HG03097 (cell line): ENCODE data around the gene TEKT3.

Experiments
- ATAC-seq: cut with Tn5 transposase; IDR thresholded peaks from one replicate; pipeline ENCODE4 v1.9.1; 2021; ENCODE audit not compliant: unreplicated experiment, low FRiP score

The TEKT3 gene

GRCh38 chr17:15341385-15341849, at the start of gene TEKT3:
TEKT3 (minus strand) TSS chr17:15341597; CDS start chr17:15331585, 10,012 bp downstream.
- no peak for ATAC-seq

- ATAC-seq, result no peak
Observed at GRCh38 chr17:15388356-15389041, 47.1 kb upstream of the TEKT3 start.

- ATAC-seq, result no peak
Observed at GRCh38 chr17:15386083-15386482, 44.7 kb upstream of the TEKT3 start.

- no peak for ATAC-seq
Observed at GRCh38 chr17:15385305-15385704, 43.9 kb upstream of the TEKT3 start.

DNA sequence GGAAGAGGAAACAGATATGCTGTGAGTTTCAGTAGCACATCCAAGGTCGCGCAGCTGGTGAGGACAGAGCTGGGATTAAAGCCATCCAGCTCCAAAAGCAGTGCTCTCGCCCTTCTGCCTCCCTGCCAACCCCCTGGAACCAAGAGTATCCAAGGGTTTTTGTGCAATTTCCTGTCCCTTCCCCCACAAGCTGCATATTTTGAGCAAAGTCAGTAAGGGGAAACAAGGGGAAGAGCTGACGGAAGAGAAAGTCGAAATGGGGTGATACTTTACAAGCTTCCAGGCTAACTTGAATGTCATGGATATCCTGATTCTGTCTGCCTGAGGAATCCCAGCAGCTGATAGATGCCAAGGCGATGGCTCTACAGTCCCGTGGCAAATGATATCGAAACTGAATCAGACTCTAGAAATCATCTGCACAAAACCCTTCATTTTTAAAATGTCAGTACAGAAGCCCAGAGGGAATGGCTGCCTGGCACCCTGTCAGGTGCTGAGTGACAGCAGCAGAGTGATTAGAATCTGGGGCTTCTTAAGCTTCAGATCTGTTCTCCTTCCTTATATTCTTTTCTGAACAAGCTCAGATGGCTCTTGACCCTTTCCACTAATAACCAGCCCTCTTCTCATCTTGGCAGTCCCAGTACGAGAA, 42.9 kb upstream of the TEKT3 start:
- ATAC-seq, result no peak

DNA sequence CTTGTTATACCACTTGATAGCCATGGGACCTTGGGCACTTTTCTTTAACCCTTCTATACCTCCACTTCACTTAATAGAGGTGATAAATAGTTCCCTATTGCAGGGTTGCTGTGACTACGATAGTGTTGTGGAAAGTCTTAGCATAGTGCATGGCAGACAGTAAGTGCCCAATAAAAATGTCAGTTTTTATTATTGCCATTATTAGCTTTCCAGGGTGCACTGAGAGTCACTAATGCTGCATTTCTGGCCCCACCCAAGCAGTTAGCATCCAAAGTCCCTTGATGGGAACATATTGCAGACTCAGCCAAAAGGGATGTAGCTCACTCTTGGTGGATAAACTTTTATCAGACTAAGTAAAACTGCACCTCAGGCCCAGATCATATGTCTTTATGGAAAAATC, 41.5 kb upstream of the TEKT3 start:
- no peak for ATAC-seq

DNA sequence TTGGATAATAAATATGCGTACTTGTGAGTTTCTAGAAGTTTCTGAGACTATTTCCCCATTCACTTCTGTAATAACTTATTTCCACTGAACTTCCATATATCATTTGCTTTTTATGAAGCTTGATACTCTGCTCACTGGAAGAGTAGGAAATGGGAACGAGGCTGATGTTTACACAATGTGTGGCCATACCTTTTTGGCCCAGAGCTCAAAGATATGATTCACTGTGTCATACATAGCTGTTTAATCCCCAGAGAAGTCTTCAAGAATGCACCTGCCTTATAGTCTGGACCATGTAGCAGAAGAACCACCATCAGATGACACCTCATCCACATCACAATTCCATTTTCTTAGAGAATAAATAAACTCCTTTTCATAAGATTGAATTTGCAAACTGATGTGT, 40.3 kb upstream of the TEKT3 start:
- no peak for ATAC-seq

DNA sequence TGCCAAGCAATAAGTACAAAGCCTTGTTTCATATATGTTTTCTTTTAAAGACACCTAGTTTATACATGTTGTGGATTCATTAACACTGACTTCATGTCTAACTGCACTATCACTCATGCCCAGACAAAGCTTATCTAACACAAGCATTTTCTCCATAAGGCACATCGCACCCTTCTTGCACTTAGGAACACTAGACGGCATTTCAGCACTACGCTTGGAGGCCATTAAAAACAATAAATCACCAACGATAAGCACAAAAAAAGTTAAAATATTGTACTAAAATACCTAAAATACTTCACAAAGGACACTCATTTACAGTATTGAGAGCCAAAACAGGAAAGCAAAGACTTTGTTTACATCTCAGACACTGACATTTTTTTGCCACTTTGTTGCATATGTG, 39.0 kb upstream of the TEKT3 start:
- ATAC-seq, result no peak

DNA sequence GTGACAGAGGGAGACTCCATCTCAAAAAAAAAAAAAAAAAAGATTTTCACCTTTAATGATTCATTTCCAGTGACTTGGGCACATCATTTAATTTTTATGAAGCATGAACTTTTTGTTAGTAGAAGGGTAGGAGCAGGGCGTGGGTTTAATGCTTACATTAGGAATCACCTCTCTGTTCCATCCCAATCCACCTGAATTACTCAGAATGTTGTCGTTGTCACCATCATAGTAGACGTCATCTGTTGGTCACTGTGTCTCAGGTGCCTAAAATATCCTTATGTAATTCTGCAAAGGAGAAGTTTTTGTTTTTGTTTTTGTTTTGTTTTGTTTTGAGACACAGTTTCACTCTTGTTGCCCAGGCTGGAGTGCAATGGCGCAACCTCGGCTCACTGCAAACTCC, 38.3 kb upstream of the TEKT3 start:
- no peak for ATAC-seq

- ATAC-seq, result no peak
Observed at GRCh38 chr17:15378243-15378642, 36.8 kb upstream of the TEKT3 start.

DNA sequence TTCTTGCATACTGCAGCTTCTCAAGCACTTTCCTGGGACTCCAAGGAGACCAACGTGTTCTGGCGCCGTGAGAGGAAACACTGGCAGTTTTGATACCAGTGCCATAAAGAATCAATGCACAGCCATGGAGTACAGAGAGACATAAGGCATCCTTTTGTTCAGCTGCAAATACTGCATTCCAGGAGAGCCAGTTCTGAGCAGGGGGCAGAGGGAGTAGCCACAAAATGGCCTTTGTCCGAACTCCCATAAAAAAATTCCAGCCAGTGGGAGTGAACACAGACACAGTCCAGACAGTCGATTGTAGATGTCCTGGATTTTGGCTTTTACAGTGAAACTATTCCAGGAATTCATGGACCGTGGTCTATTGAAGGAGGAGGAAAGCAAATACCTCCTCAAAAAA, 36.2 kb upstream of the TEKT3 start:
- ATAC-seq, result no peak

DNA sequence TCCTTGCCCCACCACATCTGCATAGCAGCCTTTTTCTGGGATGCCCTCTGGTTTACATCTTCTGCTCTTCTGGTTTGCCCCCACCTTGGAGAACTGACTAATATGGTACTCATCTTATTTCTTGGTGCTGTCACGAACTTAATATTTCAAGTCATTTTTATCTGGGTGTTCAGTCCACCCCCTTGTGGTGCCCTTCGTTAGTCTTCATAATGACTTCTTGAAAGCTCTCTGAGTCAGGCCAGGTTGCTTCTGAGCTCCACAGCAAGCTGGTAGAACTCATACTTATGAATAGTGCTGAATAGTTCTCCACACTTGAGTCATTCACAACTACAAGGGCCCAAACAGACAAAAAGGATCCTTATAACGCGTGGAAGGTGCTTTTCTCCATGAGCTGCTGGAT, 35.8 kb upstream of the TEKT3 start:
- ATAC-seq, result no peak

GRCh38 chr17:15371376-15372130, 30.2 kb upstream of the TEKT3 start:
- ATAC-seq, result no peak

GRCh38 chr17:15368600-15368999, 27.2 kb upstream of the TEKT3 start:
- ATAC-seq, result no peak

DNA sequence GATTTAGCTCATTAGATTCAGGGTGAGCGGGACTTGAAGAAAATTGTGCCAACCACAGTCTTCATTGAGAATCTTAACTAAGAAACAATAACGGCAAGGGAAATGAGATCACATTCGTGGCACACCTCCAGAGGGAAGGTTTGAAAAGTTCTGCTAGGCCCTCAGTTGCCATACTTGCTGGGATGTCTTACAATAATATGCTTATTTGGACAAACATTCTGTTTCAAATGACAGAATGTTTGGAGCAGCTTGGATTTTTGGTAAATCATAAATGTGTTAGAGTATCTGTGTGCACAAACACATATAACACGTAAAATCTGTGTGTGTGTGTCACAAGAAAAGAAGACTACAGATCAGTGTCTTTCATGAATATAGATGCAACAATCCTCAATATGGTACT, 24.6 kb upstream of the TEKT3 start:
- no peak for ATAC-seq

DNA sequence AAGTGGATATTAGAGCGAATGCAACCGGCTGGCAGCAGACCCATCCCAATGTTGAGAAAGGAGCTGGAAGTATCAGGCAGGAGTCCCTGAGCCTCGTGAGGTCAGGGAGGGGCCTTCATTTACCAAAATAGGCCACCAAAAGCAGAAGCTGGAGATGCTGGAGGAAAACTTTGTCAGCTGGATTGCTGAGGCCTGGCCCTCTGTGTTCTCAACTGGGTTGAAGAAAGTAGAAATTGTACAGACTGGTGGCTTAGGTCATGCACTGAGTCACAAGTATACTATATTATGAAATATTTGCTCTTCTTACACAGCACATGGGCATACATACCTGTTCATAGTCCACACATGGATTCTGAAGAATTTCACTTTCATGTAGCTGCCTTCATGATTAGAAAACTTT, 23.2 kb upstream of the TEKT3 start:
- no peak for ATAC-seq

- no peak for ATAC-seq
Observed at GRCh38 chr17:15363702-15364101, 22.3 kb upstream of the TEKT3 start.

DNA sequence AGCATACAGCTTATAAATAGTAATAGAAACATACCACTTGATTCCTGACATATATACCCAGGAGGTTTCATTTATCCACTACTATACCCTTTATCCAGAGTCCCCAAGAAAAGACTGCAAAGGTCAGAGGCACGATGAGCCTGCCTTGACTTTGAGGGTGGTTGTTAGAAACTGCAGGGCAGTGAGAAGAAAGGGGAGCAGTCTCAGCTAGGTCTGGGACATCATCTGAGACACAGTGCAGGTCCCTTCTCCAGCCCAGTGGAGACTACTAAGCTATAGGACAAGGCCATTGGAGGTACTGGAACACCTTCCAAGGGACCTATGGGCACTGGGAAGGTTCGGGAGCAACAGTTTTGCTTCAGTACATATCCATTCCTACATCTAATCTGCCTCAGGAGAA, 20.2 kb upstream of the TEKT3 start:
- no peak for ATAC-seq

- no peak for ATAC-seq
Observed at GRCh38 chr17:15361151-15361550, 19.8 kb upstream of the TEKT3 start.

DNA sequence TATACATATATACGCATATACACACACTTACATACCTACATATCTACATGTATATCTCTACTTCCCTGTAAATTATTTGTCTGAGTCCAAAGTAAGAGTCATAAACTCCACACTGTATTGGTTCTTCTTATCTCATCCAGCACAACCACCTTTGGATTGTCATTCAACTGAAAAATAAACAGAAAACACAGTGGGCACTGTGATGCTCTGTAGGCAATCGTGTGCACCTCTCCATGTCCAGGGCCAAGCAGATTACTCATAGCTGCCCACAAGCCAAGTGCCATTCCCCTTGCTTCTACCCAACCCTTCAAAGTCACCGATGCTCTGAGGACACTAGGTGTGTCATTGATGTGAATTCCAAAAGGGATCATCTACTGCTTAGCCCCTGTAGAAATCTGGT, 12.9 kb upstream of the TEKT3 start:
- no peak for ATAC-seq

DNA sequence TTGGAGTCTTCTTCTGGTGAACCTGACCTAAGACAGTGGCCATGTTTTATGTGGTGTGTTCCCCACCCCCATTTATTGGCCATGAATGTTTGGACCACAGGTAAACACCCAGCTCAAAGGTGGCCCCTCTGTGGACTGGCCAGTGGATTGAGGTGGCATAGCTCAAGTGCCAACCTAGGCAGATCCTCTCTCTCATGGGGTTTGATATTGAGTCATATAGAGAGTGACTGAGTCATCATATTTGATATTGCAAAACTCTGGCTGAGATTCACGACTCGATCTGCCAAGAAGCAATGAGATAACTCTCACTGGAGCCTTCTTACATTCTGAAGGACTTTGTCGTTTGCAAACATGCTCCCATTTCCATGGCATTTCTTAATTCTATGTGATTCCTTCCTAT, 10.5 kb upstream of the TEKT3 start:
- ATAC-seq, result no peak

DNA sequence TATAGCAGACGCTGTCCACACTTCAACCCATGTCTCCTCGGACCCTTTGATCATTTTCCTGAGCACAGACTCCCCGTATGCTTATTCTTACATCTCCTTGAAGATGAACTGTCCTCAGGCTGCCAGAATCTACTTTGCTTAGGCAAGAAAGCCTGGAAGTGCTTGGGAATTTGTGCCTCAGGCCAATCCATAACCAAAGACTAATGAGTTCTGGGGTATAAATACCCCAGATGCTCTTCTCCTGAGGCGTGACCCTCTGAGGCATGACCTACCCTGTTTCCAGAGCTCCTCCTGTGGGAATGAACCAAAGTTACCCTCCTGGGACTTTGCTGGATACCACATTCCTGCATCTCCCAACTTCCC, 10.1 kb upstream of the TEKT3 start:
- no peak for ATAC-seq
